Smooth muscle cell (in vitro differentiated cells): ENCODE data around the gene C2orf74. TPM values are rescaled to one million over a fixed set of nuclear protein-coding genes. Genes with fewer than 3 reads are reported as not detected.

Experiments used
- DNase-seq: peaks from one replicate; lab custom pipeline; 2025; ENCODE audit not compliant: unreplicated experiment; lab: John Stamatoyannopoulos, UW
- H2AFZ ChIP-seq: fragments of 200-600 bp; sonication (generic); 2 replicates; pipeline ENCODE4 v1.6.0; 2016; ENCODE audit warnings: antibody characterized with exemption, low read depth, mild to moderate bottlenecking
- H3F3A ChIP-seq: fragments of 200-600 bp; sonication (generic); 2 replicates; pipeline ENCODE4 v1.6.0; 2017; ENCODE audit warnings: antibody characterized with exemption, low read depth
- H3K27ac ChIP-seq: fragments of 200-600 bp; sonication (generic); 2 replicates; pipeline ENCODE4 v1.5.1; 2016; ENCODE audit warnings: low read depth, mild to moderate bottlenecking
- H3K27me3 ChIP-seq: fragments of 200-600 bp; sonication (generic); 2 replicates; pipeline ENCODE4 v1.6.1; 2016; ENCODE audit warnings: low read depth, mild to moderate bottlenecking
- H3K36me3 ChIP-seq: fragments of 200-600 bp; sonication (generic); 2 replicates; pipeline ENCODE4 v1.5.1; 2016; ENCODE audit warnings: low read depth
- H3K4me1 ChIP-seq: fragments of 200-600 bp; sonication (generic); 2 replicates; pipeline ENCODE4 v1.5.1; 2016; ENCODE audit warnings: low read depth
- H3K4me2 ChIP-seq: fragments of 200-600 bp; sonication (generic); 2 replicates; pipeline ENCODE4 v1.6.0; 2016; ENCODE audit warnings: mild to moderate bottlenecking
- H3K4me3 ChIP-seq: fragments of 200-600 bp; sonication (generic); 2 replicates; pipeline ENCODE4 v1.5.1; 2016; ENCODE audit warnings: mild to moderate bottlenecking
- H3K79me2 ChIP-seq: fragments of 200-600 bp; sonication (generic); 2 replicates; pipeline ENCODE4 v1.6.0; 2016; ENCODE audit warnings: low read depth, mild to moderate bottlenecking
- H3K9ac ChIP-seq: fragments of 200-600 bp; sonication (generic); 2 replicates; pipeline ENCODE4 v1.6.0; 2016; ENCODE audit warnings: low read depth
- H3K9me3 ChIP-seq: fragments of 200-600 bp; sonication (generic); replicated peaks from 2 replicates; pipeline ENCODE4 v1.5.1; 2016; ENCODE audit warnings: low read depth
- H4K20me1 ChIP-seq: fragments of 200-600 bp; sonication (generic); 2 replicates; pipeline ENCODE4 v1.6.0; 2016; ENCODE audit warnings: low read depth
- WGBS: methylation state at CpG from one replicate; pipeline ENCODE4 v1.1.7; 2016; ENCODE audit warnings: low lambda C conversion rate; 5-methylcytosine and 5-hydroxymethylcytosine counted together
- polyA plus RNA-seq: library from polyadenylated mRNA; unstranded; fragments of >200 nt; fragmentation: Nextera tagmentation; extraction: Ambion mirVana; gene quantifications from 2 replicates; pipeline ENCODE4 v1.2.1, GENCODE V29; 2016
- total RNA-seq: library from RNA; depleted of rRNA; stranded (reverse); fragments of >200 nt; gene quantifications from 2 replicates; pipeline ENCODE4 v1.2.3, GENCODE V29; 2014
- TF ChIP-seq, protein P1 (sequence below): fragments of 200-600 bp; sonication (generic); IDR thresholded peaks from 2 replicates; pipeline ENCODE4 v1.5.1; 2017; ENCODE audit warnings: borderline replicate concordance, mild to moderate bottlenecking, antibody characterized with exemption; ENCODE audit not compliant: insufficient read depth, poor library complexity, severe bottlenecking

The C2orf74 gene
- total and polyA plus RNA-seq, 2 experiments from 2014 or later, result 4.2 to 7.9 TPM

DNA sequence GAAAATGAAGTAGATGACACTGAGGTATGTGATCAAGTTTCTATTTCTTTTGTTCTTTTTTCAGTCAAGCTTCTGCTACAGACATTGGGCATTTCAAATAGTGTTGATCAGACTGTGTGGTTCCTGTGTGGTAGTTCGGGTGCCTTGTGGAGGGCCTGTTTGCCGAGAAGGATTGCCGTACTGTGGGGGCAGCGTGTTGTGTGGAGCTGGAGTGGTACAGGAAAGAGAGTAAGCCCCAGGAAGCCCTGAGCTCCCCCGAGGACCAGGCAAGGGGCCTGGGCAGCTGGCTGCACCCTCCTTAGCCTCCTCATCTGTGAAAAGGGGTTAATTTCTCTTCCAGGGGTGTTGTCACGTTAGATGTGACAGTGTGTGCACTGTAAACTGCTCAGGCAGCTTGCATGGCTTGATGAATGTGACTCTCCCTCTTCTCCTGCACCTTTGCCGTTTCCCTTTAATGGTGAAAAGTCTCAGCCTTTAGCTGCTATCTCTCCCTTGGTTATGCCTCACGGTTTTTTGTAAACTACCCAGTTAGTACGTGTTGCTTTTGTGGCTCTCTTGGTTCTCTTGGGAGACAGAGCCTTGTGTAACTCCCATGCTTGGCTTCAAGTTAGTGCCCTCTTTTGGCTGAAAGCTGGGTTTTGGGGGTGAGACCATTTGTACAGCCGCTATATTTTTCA lies 19.5 kb downstream of the C2orf74 start:
- TF ChIP-seq, protein P1, sequence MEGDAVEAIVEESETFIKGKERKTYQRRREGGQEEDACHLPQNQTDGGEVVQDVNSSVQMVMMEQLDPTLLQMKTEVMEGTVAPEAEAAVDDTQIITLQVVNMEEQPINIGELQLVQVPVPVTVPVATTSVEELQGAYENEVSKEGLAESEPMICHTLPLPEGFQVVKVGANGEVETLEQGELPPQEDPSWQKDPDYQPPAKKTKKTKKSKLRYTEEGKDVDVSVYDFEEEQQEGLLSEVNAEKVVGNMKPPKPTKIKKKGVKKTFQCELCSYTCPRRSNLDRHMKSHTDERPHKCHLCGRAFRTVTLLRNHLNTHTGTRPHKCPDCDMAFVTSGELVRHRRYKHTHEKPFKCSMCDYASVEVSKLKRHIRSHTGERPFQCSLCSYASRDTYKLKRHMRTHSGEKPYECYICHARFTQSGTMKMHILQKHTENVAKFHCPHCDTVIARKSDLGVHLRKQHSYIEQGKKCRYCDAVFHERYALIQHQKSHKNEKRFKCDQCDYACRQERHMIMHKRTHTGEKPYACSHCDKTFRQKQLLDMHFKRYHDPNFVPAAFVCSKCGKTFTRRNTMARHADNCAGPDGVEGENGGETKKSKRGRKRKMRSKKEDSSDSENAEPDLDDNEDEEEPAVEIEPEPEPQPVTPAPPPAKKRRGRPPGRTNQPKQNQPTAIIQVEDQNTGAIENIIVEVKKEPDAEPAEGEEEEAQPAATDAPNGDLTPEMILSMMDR, result no peak
- DNase-seq, result no peak
- no peaks in the 10 kb centered on the region for H3K27me3 ChIP-seq
- H3K9me3 ChIP-seq, result no peaks in the 10 kb centered on the region
- H3K9ac ChIP-seq, result no peak overlapping the region
- peaks cover 29% of the 10 kb centered on the region for H3K36me3 ChIP-seq
- peaks cover 19% of the 10 kb centered on the region for H4K20me1 ChIP-seq
- 83% methylated on average over 10 of the region's 10 CpGs for WGBS
- H2AFZ ChIP-seq, result no peak overlapping the region
- H3F3A ChIP-seq, result peaks cover 42% of the 10 kb centered on the region
- peak overlapping the region; percentile 97 for H3K4me2 ChIP-seq
- H3K79me2 ChIP-seq, result peaks cover 57% of the 10 kb centered on the region
- H3K4me3 ChIP-seq, result no peak overlapping the region
- H3K4me1 ChIP-seq, result peaks cover 25% of the 10 kb centered on the region
- H3K27ac ChIP-seq, result peak overlapping the region; percentile 87

DNA sequence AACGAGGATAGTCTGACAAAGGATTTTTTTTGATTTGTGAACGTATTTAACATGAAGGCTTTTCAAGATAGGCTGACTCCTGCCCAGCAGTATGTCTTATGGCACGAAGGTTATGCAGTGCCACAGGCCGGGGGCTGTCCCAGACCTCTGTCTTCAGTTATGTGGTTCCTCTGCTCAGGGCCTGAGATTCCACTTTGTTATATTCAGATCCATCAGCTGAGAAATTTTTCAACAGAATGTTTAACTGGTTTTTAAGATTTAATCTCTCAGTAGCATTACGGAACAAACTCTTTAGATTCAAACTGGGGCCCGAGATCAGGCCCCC lies 20.0 kb downstream of the C2orf74 start:
- H3K4me3 ChIP-seq, result no peak overlapping the region
- H4K20me1 ChIP-seq, result peaks cover 19% of the 10 kb centered on the region
- 94% methylated on average over 6 of the region's 6 CpGs for WGBS
- no peak overlapping the region for H3K9ac ChIP-seq
- peaks cover 25% of the 10 kb centered on the region for H3K4me1 ChIP-seq
- no peaks in the 10 kb centered on the region for H3K9me3 ChIP-seq
- peak overlapping the region; percentile 21 for H3K27ac ChIP-seq
- TF ChIP-seq, protein P1, result no peak
- H3K27me3 ChIP-seq, result no peaks in the 10 kb centered on the region
- peaks cover 57% of the 10 kb centered on the region for H3K79me2 ChIP-seq
- no peak for DNase-seq
- H3F3A ChIP-seq, result peaks cover 43% of the 10 kb centered on the region
- H3K36me3 ChIP-seq, result peaks cover 34% of the 10 kb centered on the region
- peak overlapping the region; percentile 97 for H3K4me2 ChIP-seq
- no peak overlapping the region for H2AFZ ChIP-seq

DNA sequence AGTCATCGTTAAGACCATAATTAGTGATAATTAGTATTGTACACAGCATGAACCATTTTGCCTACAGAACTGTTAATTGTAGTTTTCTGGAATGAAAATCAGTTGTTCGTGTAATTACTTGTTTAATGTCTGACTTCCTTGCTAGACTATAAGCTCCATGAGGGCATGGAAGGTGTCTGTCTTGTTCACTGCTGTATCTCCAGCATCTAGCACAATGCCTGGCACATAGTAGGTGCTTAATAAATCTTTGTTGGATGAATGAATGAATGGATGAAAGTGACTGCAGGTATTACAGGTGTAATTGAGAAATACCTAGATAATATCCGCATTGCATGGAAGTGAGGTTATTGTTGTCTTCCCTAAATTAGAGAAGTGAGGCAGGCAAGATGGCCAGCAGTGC lies 21.8 kb downstream of the C2orf74 start:
- Histone ChIP-seq H3K4me3 (no peak overlapping the region), H3K9ac (no peak overlapping the region), H3K27ac (peak overlapping the region; percentile 31), H3K4me2 (no peak overlapping the region), H3K9me3 (no peaks in the 10 kb centered on the region), H3K27me3 (no peaks in the 10 kb centered on the region), H3K36me3 (peaks cover 47% of the 10 kb centered on the region), H3F3A (peaks cover 52% of the 10 kb centered on the region), H3K79me2 (peaks cover 42% of the 10 kb centered on the region), H2AFZ (no peak overlapping the region), H3K4me1 (peaks cover 12% of the 10 kb centered on the region), H4K20me1 (peaks cover 19% of the 10 kb centered on the region)
- DNase-seq, result no peak
- TF ChIP-seq, protein P1, result no peak
- WGBS, result 98% methylated on average over 3 of the region's 3 CpGs

DNA sequence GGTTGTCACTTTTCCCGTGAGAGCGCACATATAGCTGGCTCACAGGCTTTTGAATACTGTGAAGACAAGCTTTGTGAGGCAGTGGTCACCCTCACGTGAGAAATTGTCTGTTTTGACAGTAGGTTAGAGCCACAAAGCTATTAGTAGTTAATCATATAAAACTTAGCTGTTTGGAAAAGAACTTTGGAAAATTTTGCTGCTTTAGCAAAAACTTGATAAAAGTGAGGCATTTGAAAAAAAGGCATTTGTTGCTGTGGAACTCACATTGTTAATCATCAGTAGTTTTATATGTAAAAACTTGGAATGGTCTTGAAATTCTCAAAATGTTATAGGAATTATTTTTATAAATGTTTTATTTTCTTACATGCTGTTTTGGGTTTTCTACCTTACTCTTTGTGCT lies 22.3 kb downstream of the C2orf74 start:
- Histone ChIP-seq H3K79me2 (peaks cover 37% of the 10 kb centered on the region), H4K20me1 (peaks cover 19% of the 10 kb centered on the region), H2AFZ (no peak overlapping the region), H3K4me3 (no peak overlapping the region), H3K27ac (peak overlapping the region; percentile 31), H3K4me2 (no peak overlapping the region), H3K9ac (no peak overlapping the region), H3K9me3 (no peaks in the 10 kb centered on the region), H3F3A (peaks cover 51% of the 10 kb centered on the region), H3K27me3 (no peaks in the 10 kb centered on the region), H3K4me1 (peaks cover 7% of the 10 kb centered on the region), H3K36me3 (peaks cover 47% of the 10 kb centered on the region)
- TF ChIP-seq, protein P1, result no peak
- no peak for DNase-seq
- 98% methylated on average over 3 of the region's 3 CpGs for WGBS
